ENCODE data around the gene SMIM41.
"Not testable (repeated sequence)": the region's sequence is repeated elsewhere in the genome, so short reads cannot be mapped to it uniquely, and the experiment has no call there.

SMIM41 gene

DNA sequence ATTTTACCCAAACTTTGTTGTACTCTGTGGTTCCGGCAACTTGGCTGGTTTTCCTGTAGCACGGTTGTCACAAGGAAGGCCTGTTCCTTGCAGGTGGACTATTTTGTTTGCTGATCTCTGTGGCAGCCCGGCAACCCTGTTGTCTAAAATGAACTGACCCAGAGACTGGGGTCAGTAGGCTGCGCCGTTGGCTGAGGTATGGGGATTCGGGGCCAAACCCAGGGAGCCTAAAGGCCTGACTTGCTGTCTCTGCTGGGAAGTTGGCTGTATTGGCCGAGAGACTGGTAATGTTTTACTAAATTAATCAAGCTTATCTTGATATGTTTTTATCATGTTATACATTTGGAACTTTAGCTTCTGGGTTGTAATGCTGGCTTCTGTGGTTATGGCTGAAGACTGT is 13.8 kb downstream of the SMIM41 start:
- Histone ChIP-seq H3K36me3 (ENCODE audit: control insufficient read depth, low read length) (no peaks in the 10 kb centered on the region), H3K9me2 (replicated peaks; ENCODE audit: control insufficient read depth, low read length) (no peaks in the 10 kb centered on the region), H3K27ac (ENCODE audit: low read depth, low read length) (no peak overlapping the region), H3F3A (ENCODE audit: control insufficient read depth, insufficient read depth) (no peaks in the 10 kb centered on the region), H3K79me2 (ENCODE audit: control insufficient read depth, low read length) (no peaks in the 10 kb centered on the region), H4K20me1 (ENCODE audit: control insufficient read depth, insufficient read depth, low read depth, low read length) (no peaks in the 10 kb centered on the region; the same call in 1 of the 2 replicates), H3K9me3 (ENCODE audit: control insufficient read depth, insufficient read depth, low read length) (no peaks in the 10 kb centered on the region), H3K4me3 (ENCODE audit: low read length) (no peak overlapping the region), H3K4me2 (ENCODE audit: low read length) (no peak overlapping the region), H3K27me3 (ENCODE audit: control insufficient read depth, low read length) (peaks cover 24% of the 10 kb centered on the region), H3K4me1 (ENCODE audit: control insufficient read depth, low read length) (peaks cover 19% of the 10 kb centered on the region)
- no peak for TF ChIP-seq EZH2phosphoT487 (IDR thresholded peaks at IDR 0.05; ENCODE audit: borderline replicate concordance, low read length)
- TF ChIP-seq, protein P1, sequence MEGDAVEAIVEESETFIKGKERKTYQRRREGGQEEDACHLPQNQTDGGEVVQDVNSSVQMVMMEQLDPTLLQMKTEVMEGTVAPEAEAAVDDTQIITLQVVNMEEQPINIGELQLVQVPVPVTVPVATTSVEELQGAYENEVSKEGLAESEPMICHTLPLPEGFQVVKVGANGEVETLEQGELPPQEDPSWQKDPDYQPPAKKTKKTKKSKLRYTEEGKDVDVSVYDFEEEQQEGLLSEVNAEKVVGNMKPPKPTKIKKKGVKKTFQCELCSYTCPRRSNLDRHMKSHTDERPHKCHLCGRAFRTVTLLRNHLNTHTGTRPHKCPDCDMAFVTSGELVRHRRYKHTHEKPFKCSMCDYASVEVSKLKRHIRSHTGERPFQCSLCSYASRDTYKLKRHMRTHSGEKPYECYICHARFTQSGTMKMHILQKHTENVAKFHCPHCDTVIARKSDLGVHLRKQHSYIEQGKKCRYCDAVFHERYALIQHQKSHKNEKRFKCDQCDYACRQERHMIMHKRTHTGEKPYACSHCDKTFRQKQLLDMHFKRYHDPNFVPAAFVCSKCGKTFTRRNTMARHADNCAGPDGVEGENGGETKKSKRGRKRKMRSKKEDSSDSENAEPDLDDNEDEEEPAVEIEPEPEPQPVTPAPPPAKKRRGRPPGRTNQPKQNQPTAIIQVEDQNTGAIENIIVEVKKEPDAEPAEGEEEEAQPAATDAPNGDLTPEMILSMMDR (IDR thresholded peaks at IDR 0.05; ENCODE audit: low read depth, low read length, poor library complexity, severe bottlenecking): no peak

DNA sequence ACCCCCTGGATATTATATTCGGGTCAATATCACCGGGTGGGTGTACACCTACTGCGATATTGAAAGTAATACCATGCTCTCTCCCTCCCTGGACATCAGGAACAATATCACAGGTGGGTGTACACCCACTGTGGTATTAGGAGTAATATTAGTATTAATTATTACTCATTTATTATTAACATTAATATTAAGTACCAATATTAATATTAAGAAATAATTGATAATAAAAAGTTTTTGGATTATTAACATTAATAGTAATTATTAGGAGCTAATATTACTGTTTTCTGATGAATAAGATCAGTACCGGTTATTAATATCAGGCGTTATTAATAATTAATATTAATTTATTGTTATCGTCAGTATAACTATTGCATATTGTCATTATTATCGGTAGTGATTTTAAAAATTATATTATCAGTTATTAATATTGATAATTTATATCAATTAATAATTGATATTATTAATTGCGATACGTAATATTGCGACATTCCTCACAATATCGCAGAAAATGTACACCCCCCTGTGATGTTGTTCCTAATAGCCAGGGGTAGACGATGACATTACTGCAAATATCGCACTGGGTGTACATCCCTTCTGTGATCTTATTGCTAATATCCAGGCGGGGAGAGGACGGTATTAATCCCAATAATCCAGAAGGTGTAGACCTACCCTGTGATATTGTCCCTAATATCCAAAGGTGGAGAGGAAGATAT is 17.0 kb downstream of the SMIM41 start:
- Histone ChIP-seq H3K4me3 (ENCODE audit: low read length) (no peak overlapping the region), H3K27me3 (ENCODE audit: control insufficient read depth, low read length) (peaks cover 6% of the 10 kb centered on the region; the same call in 1 of the 2 replicates)

GRCh38 chr12:52097045-52097666 is 17.7 kb downstream of the SMIM41 start:
- TF ChIP-seq, protein P1 (IDR thresholded peaks at IDR 0.05; ENCODE audit: low read depth, low read length, poor library complexity, severe bottlenecking): no peak
- TF ChIP-seq EZH2phosphoT487 (IDR thresholded peaks at IDR 0.05; ENCODE audit: borderline replicate concordance, low read length): no peak
- Histone ChIP-seq H3K27me3 (ENCODE audit: control insufficient read depth, low read length) (0 out of 2 replicates have a peak, but pooled peaks cover 3% of the 10 kb centered on the region), H3K4me3 (ENCODE audit: low read length) (no peak overlapping the region), H3K27ac (ENCODE audit: low read depth, low read length) (no peak overlapping the region), H3K9me2 (replicated peaks; ENCODE audit: control insufficient read depth, low read length) (no peaks in the 10 kb centered on the region), H3K9me3 (ENCODE audit: control insufficient read depth, insufficient read depth, low read length) (no peaks in the 10 kb centered on the region), H3F3A (ENCODE audit: control insufficient read depth, insufficient read depth) (no peaks in the 10 kb centered on the region), H3K79me2 (ENCODE audit: control insufficient read depth, low read length) (no peaks in the 10 kb centered on the region), H3K4me2 (ENCODE audit: low read length) (no peak overlapping the region), H3K36me3 (ENCODE audit: control insufficient read depth, low read length) (no peaks in the 10 kb centered on the region), H3K4me1 (ENCODE audit: control insufficient read depth, low read length) (no peaks in the 10 kb centered on the region), H4K20me1 (ENCODE audit: control insufficient read depth, insufficient read depth, low read depth, low read length) (no peaks in the 10 kb centered on the region)

More for the DNA sequence above, 17.0 kb downstream of the SMIM41 start:
- Histone ChIP-seq H3K79me2 (ENCODE audit: control insufficient read depth, low read length) (no peaks in the 10 kb centered on the region), H3F3A (ENCODE audit: control insufficient read depth, insufficient read depth) (no peaks in the 10 kb centered on the region), H3K4me2 (ENCODE audit: low read length) (no peak overlapping the region), H3K4me1 (ENCODE audit: control insufficient read depth, low read length) (no peaks in the 10 kb centered on the region), H3K27ac (ENCODE audit: low read depth, low read length) (no peak overlapping the region), H3K36me3 (ENCODE audit: control insufficient read depth, low read length) (no peaks in the 10 kb centered on the region), H3K9me3 (ENCODE audit: control insufficient read depth, insufficient read depth, low read length) (no peaks in the 10 kb centered on the region), H3K9me2 (replicated peaks; ENCODE audit: control insufficient read depth, low read length) (no peaks in the 10 kb centered on the region), H4K20me1 (ENCODE audit: control insufficient read depth, insufficient read depth, low read depth, low read length) (no peaks in the 10 kb centered on the region)
- TF ChIP-seq, protein P1 (IDR thresholded peaks at IDR 0.05; ENCODE audit: low read depth, low read length, poor library complexity, severe bottlenecking): no peak
- TF ChIP-seq EZH2phosphoT487 (IDR thresholded peaks at IDR 0.05; ENCODE audit: borderline replicate concordance, low read length): no peak

DNA sequence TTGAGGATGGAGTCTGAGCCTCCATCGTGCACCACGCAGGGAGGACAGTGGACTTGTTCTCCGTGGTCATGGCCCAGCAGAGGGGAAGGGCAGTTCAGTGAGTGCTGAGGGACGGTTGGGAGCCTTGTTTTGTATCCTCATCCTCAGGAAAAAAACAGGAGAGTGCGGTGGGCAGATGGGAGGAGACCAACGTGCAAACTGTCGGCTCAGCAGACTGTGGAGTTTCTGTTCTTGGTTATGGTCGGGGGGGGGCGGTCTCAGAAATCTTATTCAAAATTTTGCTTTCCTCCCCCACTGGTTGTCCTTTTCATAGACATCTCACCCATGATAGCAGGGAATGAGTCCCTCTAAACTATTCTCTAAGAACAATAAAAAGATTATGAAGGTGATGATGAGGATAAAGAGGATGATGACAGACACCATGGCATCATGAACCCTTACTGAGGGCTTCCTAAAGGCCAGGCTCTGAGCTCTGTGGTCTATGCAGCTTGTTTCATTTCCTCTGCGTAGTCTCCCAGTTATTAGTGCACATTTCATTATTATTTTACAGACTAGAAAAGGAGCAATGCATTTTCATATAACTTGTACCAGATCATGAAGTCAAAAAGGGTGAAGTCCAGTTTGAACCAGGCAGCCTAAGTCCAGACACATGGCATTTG is 25.1 kb downstream of the SMIM41 start:
- Histone ChIP-seq H3K4me1 (ENCODE audit: control insufficient read depth, low read length) (peaks cover 15% of the 10 kb centered on the region), H3K27me3 (ENCODE audit: control insufficient read depth, low read length) (peaks cover 14% of the 10 kb centered on the region), H3K4me2 (ENCODE audit: low read length) (peak overlapping the region; percentile 49), H3K4me3 (ENCODE audit: low read length) (0 out of 2 replicates have a peak overlapping the region, but pooled peaks have one; percentile 17)
- H3F3A ChIP-seq (ENCODE audit: control insufficient read depth, insufficient read depth); H4K20me1 ChIP-seq (ENCODE audit: control insufficient read depth, insufficient read depth, low read depth, low read length); H3K79me2 ChIP-seq (ENCODE audit: control insufficient read depth, low read length); H3K9me2 ChIP-seq (replicated peaks; ENCODE audit: control insufficient read depth, low read length); H3K36me3 ChIP-seq (ENCODE audit: control insufficient read depth, low read length); H3K27ac ChIP-seq (ENCODE audit: low read depth, low read length); H3K9me3 ChIP-seq (ENCODE audit: control insufficient read depth, insufficient read depth, low read length): not testable (repeated sequence)

Measured in DOHH2 (cell line).